B cell (primary cell): Measurements from ENCODE around the gene SNIP1. TPM values are rescaled to one million over a fixed set of nuclear protein-coding genes. Genes with fewer than 3 reads are reported as not detected.

Experiments used
- ATAC-seq: fragments of 200-7000 bp; cut with Tn5 transposase; one replicate; pipeline ENCODE4 v1.10.0; 2021; ENCODE audit warnings: low read depth, mild to moderate bottlenecking, moderate number of reproducible peaks, moderate library complexity
- CTCF ChIA-PET: fragments of 350-600 bp; sonication (Branson Sonifier 250); formaldehyde crosslinking; loops from one replicate; lab custom pipeline; 2021; ENCODE audit warnings: antibody characterized with exemption, inconsistent platforms; lab: Charles Lee
- POLR2A ChIA-PET: fragments of 350-600 bp; sonication (Branson Sonifier 250); formaldehyde crosslinking; loops from one replicate; lab custom pipeline; 2021; ENCODE audit warnings: antibody characterized with exemption; lab: Charles Lee
- DNase-seq: peaks from one replicate; pipeline ENCODE4 v3.0.0; 2013
- H2AFZ ChIP-seq: 2 replicates; pipeline ENCODE4 v1.6.1; 2012; ENCODE audit warnings: mild to moderate bottlenecking, low read depth, low read length; ENCODE audit not compliant: insufficient read depth, poor library complexity, severe bottlenecking
- H3K27ac ChIP-seq, 2 donors: 1 replicate in 1 of 2; 2 replicates in 1 of 2; pipeline ENCODE4 v1.5.1; 2012 to 2013; ENCODE audit warnings: low read length in 2 of 2, mild to moderate bottlenecking in 2 of 2, moderate library complexity in 1 of 2
- H3K27me3 ChIP-seq, 4 experiments: fragments of 200-600 bp in 1 of 4; sonication (generic) in 1 of 4; replicated peaks in 1 of 4; 1 replicate in 2 of 4; 2 replicates in 2 of 4; pipeline versions ENCODE4 v1.6.1 to v1.7.0; 2013 to 2016; ENCODE audit warnings: low read length in 3 of 4, mild to moderate bottlenecking in 2 of 4, mixed read lengths in 1 of 4, moderate library complexity in 1 of 4; ENCODE audit not compliant: insufficient read depth in 4 of 4, control insufficient read depth in 3 of 4; ENCODE audit errors: control extremely low read depth in 1 of 4
- H3K36me3 ChIP-seq, 2 experiments: replicated peaks in 1 of 2; 1 replicate in 1 of 2; 2 replicates in 1 of 2; pipeline versions ENCODE4 v1.6.1 to v1.7.1; 2013; ENCODE audit warnings: low read length in 1 of 2; ENCODE audit not compliant: insufficient read depth in 2 of 2, control insufficient read depth in 1 of 2; ENCODE audit errors: control extremely low read depth in 1 of 2, extremely low read depth in 1 of 2
- H3K4me1 ChIP-seq, 2 donors: fragments of 200-600 bp in 1 of 2; sonication (generic) in 1 of 2; 1 replicate in 1 of 2; 2 replicates in 1 of 2; pipeline versions ENCODE4 v1.5.1 to v1.6.1; 2013 to 2017; ENCODE audit warnings: low read length in 2 of 2; ENCODE audit not compliant: control insufficient read depth in 2 of 2, insufficient read depth in 2 of 2
- H3K4me2 ChIP-seq: replicated peaks from 2 replicates; pipeline ENCODE3; 2012; ENCODE audit warnings: mild to moderate bottlenecking, low read depth, low read length; ENCODE audit not compliant: poor library complexity, severe bottlenecking
- H3K4me3 ChIP-seq, 5 experiments: fragments of 200-600 bp in 1 of 5; sonication (generic) in 1 of 5; 1 replicate in 3 of 5; 2 replicates in 2 of 5; pipeline versions ENCODE4 v1.5.1 to v1.7.0; 2011 to 2016; ENCODE audit warnings: low read length in 4 of 5, mild to moderate bottlenecking in 4 of 5, low read depth in 2 of 5, control low read depth in 1 of 5, moderate library complexity in 1 of 5; ENCODE audit not compliant: insufficient read depth in 1 of 5; ENCODE audit errors: control extremely low read depth in 1 of 5, extremely low read depth in 1 of 5
- H3K79me2 ChIP-seq: fragments of 200-600 bp; sonication (generic); one replicate; pipeline ENCODE4 v1.6.0; 2016; ENCODE audit warnings: low read length; ENCODE audit not compliant: control insufficient read depth, insufficient read depth
- H3K9ac ChIP-seq: fragments of 200-600 bp; sonication (generic); 2 replicates; pipeline ENCODE4 v1.6.1; 2017; ENCODE audit warnings: mild to moderate bottlenecking, low read length, moderate library complexity
- H3K9me3 ChIP-seq, 3 donors: one replicate each; pipeline versions ENCODE4 v1.6.1 to v1.7.1; 2013; ENCODE audit warnings: low read length in 2 of 3; ENCODE audit not compliant: control insufficient read depth in 2 of 3, insufficient read depth in 1 of 3; ENCODE audit errors: control extremely low read depth in 1 of 3
- H4K20me1 ChIP-seq: 2 replicates; pipeline ENCODE4 v1.6.0; 2012; ENCODE audit warnings: mild to moderate bottlenecking, low read length; ENCODE audit not compliant: insufficient read depth, control insufficient read depth, poor library complexity, severe bottlenecking
- H3K27ac Mint-ChIP-seq: one replicate; pipeline ENCODE4 v1.8.0; 2021; ENCODE audit warnings: mixed read lengths
- H3K27me3 Mint-ChIP-seq: one replicate; pipeline ENCODE4 v1.8.0; 2021; ENCODE audit warnings: mixed read lengths
- H3K4me1 Mint-ChIP-seq: one replicate; pipeline ENCODE4 v1.8.0; 2021; ENCODE audit warnings: mixed read lengths
- H3K4me3 Mint-ChIP-seq: one replicate; pipeline ENCODE4 v1.8.0; 2021; ENCODE audit warnings: mixed read lengths
- H3K9me3 Mint-ChIP-seq: one replicate; pipeline ENCODE4 v1.8.0; 2022; ENCODE audit warnings: mixed read lengths; ENCODE audit not compliant: insufficient read depth
- EZH2 ChIP-seq: IDR thresholded peaks from 2 replicates; pipeline ENCODE4 v1.6.1; 2012; ENCODE audit warnings: borderline replicate concordance, low read depth, mild to moderate bottlenecking, moderate library complexity, low read length; ENCODE audit not compliant: insufficient read depth, poor library complexity, severe bottlenecking
- WGBS: methylation state at CpG from one replicate; pipeline ENCODE4 v1.1.5; 2013; ENCODE audit warnings: missing lambda C conversion rate; ENCODE audit not compliant: insufficient coverage; 5-methylcytosine and 5-hydroxymethylcytosine counted together
- intact Hi-C: fragments of 100-400 bp; cut with micrococcal nuclease; formaldehyde crosslinking; loops from one replicate; pipeline ENCODE4 v1.10.0; 2022
- polyA plus RNA-seq: library from polyadenylated mRNA; depleted of rRNA; stranded (reverse); fragments of >200 nt; gene quantifications from 2 replicates; pipeline ENCODE4 v1.2.3, GENCODE V29; 2012
- total RNA-seq, 2 donors: library from RNA; stranded (reverse); fragments of 120-200 nt in 1 of 2; gene quantifications; 1 replicate in 1 of 2; 2 replicates in 1 of 2; pipeline versions ENCODE4 v1.2.3 to v1.2.4, GENCODE V29; 2013 to 2022
- TF ChIP-seq, protein P1 (sequence below): fragments of 200-600 bp; IDR thresholded peaks from one replicate; pipeline ENCODE4 v1.8.0; 2022; ENCODE audit warnings: antibody characterized with exemption, mild to moderate bottlenecking

SNIP1 gene
- total and polyA plus RNA-seq, 2 donors (not counting 1 experiment from before 2014, with no cell fraction given), result 6.0 to 45.0 TPM

DNA sequence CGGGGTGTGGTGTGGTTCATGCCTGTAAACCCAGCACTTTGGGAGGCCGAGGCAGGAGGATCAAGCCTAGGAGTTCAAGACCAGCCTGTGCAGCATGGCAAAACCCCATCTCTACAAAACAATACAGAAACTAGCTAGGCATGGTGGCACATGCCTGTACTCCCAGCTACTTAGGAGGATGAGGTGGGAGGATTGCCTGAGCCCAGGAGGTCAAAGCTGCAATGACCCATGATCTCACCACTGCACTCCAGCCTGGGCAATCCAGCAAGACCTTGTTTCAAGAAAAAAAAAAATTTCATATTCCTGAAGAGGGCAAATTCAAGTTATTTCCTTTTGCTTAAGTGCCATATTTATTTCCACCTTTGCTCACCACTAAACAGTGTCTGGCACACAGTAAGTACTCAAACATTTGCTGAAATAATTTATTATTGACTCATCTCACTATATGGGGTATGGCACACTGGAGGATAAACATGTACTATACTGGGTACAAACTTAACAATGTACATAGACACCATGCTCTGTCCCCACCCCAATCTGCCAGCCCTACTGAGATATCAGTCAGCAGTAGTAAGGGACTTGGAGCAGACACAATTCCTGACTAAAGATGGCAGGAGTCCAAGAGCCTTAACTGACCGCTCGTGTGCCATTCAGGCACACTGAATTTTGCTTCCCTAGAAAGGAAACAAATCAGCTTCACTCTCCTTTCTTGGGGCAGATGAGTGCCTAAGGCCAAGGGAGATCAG lies 55.0 kb downstream of the SNIP1 start:
- no peak for ATAC-seq
- no peak for DNase-seq
- Histone ChIP-seq H3K36me3 (peaks cover 3 to 66% of the 10 kb centered on the region in 2 experiments), H3K4me1 (no peaks in the 10 kb centered on the region), H4K20me1 (peaks cover 4% of the 10 kb centered on the region), H3K4me2 (no peak overlapping the region), H3K9ac (no peak overlapping the region), H3K27ac (no peak overlapping the region), H3K27me3 (no peaks in the 10 kb centered on the region), H3K4me3 (no peak overlapping the region), H3K9me3 (no peaks in the 10 kb centered on the region), H2AFZ (no peak overlapping the region), H3K79me2 (peaks cover 24% of the 10 kb centered on the region)
- H3K27ac Mint-ChIP-seq, result no peak overlapping the region
- no CpG with 5 or more reads among the region's 4 CpGs for WGBS
- no peak for TF ChIP-seq EZH2
- TF ChIP-seq, protein P1, sequence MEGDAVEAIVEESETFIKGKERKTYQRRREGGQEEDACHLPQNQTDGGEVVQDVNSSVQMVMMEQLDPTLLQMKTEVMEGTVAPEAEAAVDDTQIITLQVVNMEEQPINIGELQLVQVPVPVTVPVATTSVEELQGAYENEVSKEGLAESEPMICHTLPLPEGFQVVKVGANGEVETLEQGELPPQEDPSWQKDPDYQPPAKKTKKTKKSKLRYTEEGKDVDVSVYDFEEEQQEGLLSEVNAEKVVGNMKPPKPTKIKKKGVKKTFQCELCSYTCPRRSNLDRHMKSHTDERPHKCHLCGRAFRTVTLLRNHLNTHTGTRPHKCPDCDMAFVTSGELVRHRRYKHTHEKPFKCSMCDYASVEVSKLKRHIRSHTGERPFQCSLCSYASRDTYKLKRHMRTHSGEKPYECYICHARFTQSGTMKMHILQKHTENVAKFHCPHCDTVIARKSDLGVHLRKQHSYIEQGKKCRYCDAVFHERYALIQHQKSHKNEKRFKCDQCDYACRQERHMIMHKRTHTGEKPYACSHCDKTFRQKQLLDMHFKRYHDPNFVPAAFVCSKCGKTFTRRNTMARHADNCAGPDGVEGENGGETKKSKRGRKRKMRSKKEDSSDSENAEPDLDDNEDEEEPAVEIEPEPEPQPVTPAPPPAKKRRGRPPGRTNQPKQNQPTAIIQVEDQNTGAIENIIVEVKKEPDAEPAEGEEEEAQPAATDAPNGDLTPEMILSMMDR, result no peak
- no peaks in the 10 kb centered on the region for H3K27me3 Mint-ChIP-seq
- H3K4me1 Mint-ChIP-seq, result no peaks in the 10 kb centered on the region
- POLR2A ChIA-PET, result no interaction called here
- no peaks in the 10 kb centered on the region for H3K9me3 Mint-ChIP-seq
- intact Hi-C loops, result no loop called here
- H3K4me3 Mint-ChIP-seq, result no peak overlapping the region
- CTCF ChIA-PET, result interaction anchor here (0.7 to 6.8 kb wide), 3 partner anchors 10 to 44 kb away, joined by 3 to 56 read pairs (median 3); no protein-coding TSS in a partner anchor

DNA sequence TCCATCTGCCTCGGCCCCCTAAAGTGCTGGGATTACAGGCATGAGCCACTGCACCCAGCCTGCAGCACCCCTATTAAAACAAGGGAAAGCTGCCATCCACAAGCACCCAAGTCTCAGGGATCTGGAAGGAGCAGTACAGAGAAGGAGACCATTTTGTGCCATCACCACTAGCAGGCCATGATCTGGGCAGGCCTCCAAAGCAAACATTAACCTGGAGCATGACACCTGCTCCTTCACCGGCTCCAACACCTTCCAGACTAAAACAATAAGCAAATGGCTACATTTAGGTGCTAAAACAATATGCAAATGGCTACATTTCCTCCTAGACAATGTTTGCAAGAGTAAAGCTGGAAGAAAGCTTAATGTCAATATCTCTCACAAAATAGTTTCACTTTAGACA lies 56.3 kb downstream of the SNIP1 start:
- Histone ChIP-seq H3K27ac (no peak overlapping the region), H3K27me3 (no peaks in the 10 kb centered on the region), H3K9ac (no peak overlapping the region), H3K4me3 (no peak overlapping the region), H3K9me3 (no peaks in the 10 kb centered on the region), H3K4me1 (no peaks in the 10 kb centered on the region), H3K4me2 (no peak overlapping the region), H3K79me2 (peaks cover 16% of the 10 kb centered on the region), H3K36me3 (peaks cover 3 to 64% of the 10 kb centered on the region in 2 experiments), H2AFZ (no peak overlapping the region), H4K20me1 (peaks cover 4% of the 10 kb centered on the region)
- ChIA-PET CTCF (interaction anchor here (6.8 kb wide), 1 partner anchor 11 kb away, joined by 56 read pairs; no protein-coding TSS in a partner anchor), POLR2A (interaction anchor here (0.6 kb wide), 1 partner anchor 1413 kb away, joined by 8 read pairs; no protein-coding TSS in a partner anchor)
- no peaks in the 10 kb centered on the region for H3K4me1 Mint-ChIP-seq
- no peak overlapping the region for H3K27ac Mint-ChIP-seq
- no peak overlapping the region for H3K4me3 Mint-ChIP-seq
- DNase-seq (no peak), ATAC-seq (no peak)
- no peaks in the 10 kb centered on the region for H3K27me3 Mint-ChIP-seq
- TF ChIP-seq, protein P1, result no peak
- TF ChIP-seq EZH2, result no peak
- no CpG with 5 or more reads among the region's 2 CpGs for WGBS
- H3K9me3 Mint-ChIP-seq, result no peaks in the 10 kb centered on the region
- intact Hi-C loops, result no loop called here
